ENCODE measurements around the gene OR2T35.

DNA sequence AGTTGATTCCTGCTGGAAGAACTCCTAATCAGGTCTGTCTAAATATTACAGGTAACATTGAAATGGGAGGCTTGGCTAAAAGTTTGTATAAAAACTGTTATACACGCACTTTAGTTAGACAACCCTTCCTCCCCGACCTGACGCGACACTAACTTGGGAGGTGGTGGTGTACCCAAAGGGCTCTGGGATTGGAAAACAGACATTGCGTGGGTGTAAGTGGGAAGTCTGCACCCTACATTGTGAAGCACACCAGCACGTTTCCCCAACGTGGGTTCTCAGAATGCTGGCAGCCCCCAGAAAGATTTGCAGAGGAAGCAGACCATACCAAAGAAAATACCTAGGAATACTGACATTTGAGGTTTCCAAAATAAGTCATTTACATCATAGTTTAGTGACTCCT lies 27.0 kb downstream of the OR2T35 start:
- TF ChIP-seq EZH2 (IDR thresholded peaks at IDR 0.05) (no peak), CTCF (IDR thresholded peaks at IDR 0.05 in 2 of 3, conservative IDR thresholded peaks at IDR 0.05 in 1 of 3; ENCODE audit: borderline replicate concordance in 1 of 3, insufficient read depth in 1 of 3, low read depth in 2 of 3, low read length in 2 of 3) (no peak), CEBPB (IDR thresholded peaks at IDR 0.05; ENCODE audit: low read depth) (no peak), JUND (IDR thresholded peaks at IDR 0.05) (no peak)
